GM23338 (cell line): ENCODE measurements around the gene GSG1. TPM values are rescaled to one million over a fixed set of nuclear protein-coding genes. Genes with fewer than 3 reads are reported as not detected.

ENCODE experiments used
- ATAC-seq: fragments of 200-7000 bp; cut with Tn5 transposase; 3 replicates; pipeline ENCODE4 v1.9.1; 2020
- DNase-seq: peaks from one replicate; pipeline ENCODE4 v3.0.0-alpha.2; 2015; ENCODE audit warnings: low spot score
- H2AFZ ChIP-seq: fragments of 200-600 bp; sonication (generic); 2 replicates; pipeline ENCODE4 v1.8.0; 2016; ENCODE audit warnings: antibody characterized with exemption, mild to moderate bottlenecking, moderate library complexity
- H3F3A ChIP-seq: fragments of 200-600 bp; sonication (generic); replicated peaks from 2 replicates; pipeline ENCODE4 v1.8.0; 2017; ENCODE audit warnings: antibody characterized with exemption, mixed run types, low read depth
- H3K27ac ChIP-seq: fragments of 200-600 bp; sonication (generic); 2 replicates; pipeline ENCODE4 v1.6.1; 2016; ENCODE audit warnings: low read depth
- H3K27me3 ChIP-seq: fragments of 200-600 bp; sonication (generic); 2 replicates; pipeline ENCODE4 v1.8.0; 2016; ENCODE audit warnings: mild to moderate bottlenecking, mixed run types, moderate library complexity; ENCODE audit not compliant: insufficient read depth
- H3K36me3 ChIP-seq: fragments of 200-600 bp; sonication (generic); 2 replicates; pipeline ENCODE4 v1.8.0; 2016; ENCODE audit warnings: mild to moderate bottlenecking; ENCODE audit not compliant: insufficient read depth
- H3K4me1 ChIP-seq: fragments of 200-600 bp; sonication (generic); 2 replicates; pipeline ENCODE4 v1.8.0; 2016; ENCODE audit warnings: mild to moderate bottlenecking, moderate library complexity; ENCODE audit not compliant: insufficient read depth
- H3K4me2 ChIP-seq: fragments of 200-600 bp; sonication (generic); 2 replicates; pipeline ENCODE4 v1.7.1; 2017; ENCODE audit warnings: mixed run types
- H3K4me3 ChIP-seq: fragments of 200-600 bp; sonication (generic); 2 replicates; pipeline ENCODE4 v1.6.1; 2016; ENCODE audit warnings: mixed run types
- H3K79me2 ChIP-seq: fragments of 200-600 bp; sonication (generic); replicated peaks from 2 replicates; pipeline ENCODE4 v1.8.0; 2017; ENCODE audit warnings: mild to moderate bottlenecking; ENCODE audit not compliant: insufficient read depth
- H3K9me2 ChIP-seq: fragments of 200-600 bp; sonication (generic); 2 replicates; pipeline ENCODE4 v1.8.0; 2017; ENCODE audit not compliant: insufficient read depth
- H4K20me1 ChIP-seq: fragments of 200-600 bp; sonication (generic); replicated peaks from 2 replicates; pipeline ENCODE4 v1.8.0; 2017; ENCODE audit warnings: mild to moderate bottlenecking; ENCODE audit not compliant: insufficient read depth
- H3K27ac Mint-ChIP-seq: 2 replicates; pipeline ENCODE4 v1.8.0; 2020; ENCODE audit warnings: inconsistent platforms, mild to moderate bottlenecking, moderate library complexity, mixed read lengths
- H3K27me3 Mint-ChIP-seq: 3 replicates; pipeline ENCODE4 v1.8.0; 2022; ENCODE audit warnings: low read depth, mild to moderate bottlenecking, moderate library complexity, mixed read lengths, inconsistent platforms; ENCODE audit not compliant: insufficient read depth, poor library complexity
- H3K36me3 Mint-ChIP-seq: 3 replicates; pipeline ENCODE4 v1.8.0; 2021; ENCODE audit warnings: low read depth, mild to moderate bottlenecking, inconsistent platforms, moderate library complexity, mixed read lengths
- H3K4me1 Mint-ChIP-seq: 3 replicates; pipeline ENCODE4 v1.8.0; 2020; ENCODE audit warnings: mild to moderate bottlenecking, inconsistent platforms, mixed read lengths
- H3K4me3 Mint-ChIP-seq: 3 replicates; pipeline ENCODE4 v1.8.0; 2021; ENCODE audit warnings: moderate library complexity, mild to moderate bottlenecking, inconsistent platforms, mixed read lengths
- H3K9me3 Mint-ChIP-seq: 3 replicates; pipeline ENCODE4 v1.8.0; 2020; ENCODE audit warnings: moderate library complexity, mild to moderate bottlenecking, inconsistent platforms, mixed read lengths
- CREB1 ChIP-seq: fragments of 250-450 bp; sonication (Bioruptor Pico); IDR thresholded peaks from 2 replicates; pipeline ENCODE4 v1.5.0; 2020; ENCODE audit warnings: low read depth, mild to moderate bottlenecking, moderate library complexity
- EZH2 ChIP-seq: fragments of 200-600 bp; sonication (generic); IDR thresholded peaks from one replicate; pipeline ENCODE4 v1.8.0; 2017; ENCODE audit warnings: antibody characterized with exemption, mild to moderate bottlenecking, low read depth; ENCODE audit not compliant: unreplicated experiment
- EZH2phosphoT487 ChIP-seq: fragments of 200-600 bp; sonication (generic); IDR thresholded peaks from one replicate; pipeline ENCODE4 v1.8.1; 2018; ENCODE audit warnings: antibody characterized with exemption; ENCODE audit not compliant: unreplicated experiment
- JUNB ChIP-seq: IDR thresholded peaks from one replicate; pipeline ENCODE4 v1.6.1; 2016; ENCODE audit warnings: antibody characterized with exemption; ENCODE audit not compliant: unreplicated experiment
- NANOG ChIP-seq: IDR thresholded peaks from 2 replicates; pipeline ENCODE4 v1.6.1; 2016; ENCODE audit warnings: antibody characterized with exemption, borderline replicate concordance
- POLR2AphosphoS5 ChIP-seq: IDR thresholded peaks from 2 replicates; pipeline ENCODE4 v1.6.1; 2016; ENCODE audit warnings: antibody characterized with exemption, low read depth
- STAT1 ChIP-seq: IDR thresholded peaks from one replicate; pipeline ENCODE4 v1.6.1; 2016; ENCODE audit warnings: antibody characterized with exemption; ENCODE audit not compliant: unreplicated experiment
- ZNF114 ChIP-seq: fragments of 250-450 bp; sonication (Bioruptor Pico); IDR thresholded peaks from 2 replicates; pipeline ENCODE4 v1.5.0; 2020; ENCODE audit warnings: mild to moderate bottlenecking, moderate library complexity
- ZNF331 ChIP-seq: fragments of 250-450 bp; sonication (Bioruptor Pico); IDR thresholded peaks from 2 replicates; pipeline ENCODE4 v1.5.0; 2020; ENCODE audit warnings: low read depth, mild to moderate bottlenecking, moderate library complexity
- ZNF462 ChIP-seq: fragments of 250-450 bp; sonication (Bioruptor Pico); IDR thresholded peaks from 2 replicates; pipeline ENCODE4 v1.5.0; 2020; ENCODE audit warnings: mild to moderate bottlenecking, moderate library complexity
- polyA plus RNA-seq: library from polyadenylated mRNA; unstranded; fragments of >200 nt; fragmentation: Nextera tagmentation; extraction: Ambion mirVana; gene quantifications from 2 replicates; pipeline ENCODE4 v1.2.1, GENCODE V29; 2016
- total RNA-seq: library from RNA; depleted of rRNA; stranded (reverse); fragments of >200 nt; shearing (Covaris generic); gene quantifications from 2 replicates; pipeline ENCODE4 v1.2.3, GENCODE V29; 2014
- TF ChIP-seq, protein P1 (sequence below): IDR thresholded peaks from one replicate; pipeline ENCODE4 v1.6.1; 2018; ENCODE audit warnings: antibody characterized with exemption; ENCODE audit not compliant: unreplicated experiment
- TF ChIP-seq, protein P2 (sequence below), 2 experiments: fragments of 200-600 bp in 1 of 2; sonication (generic) in 1 of 2; conservative IDR thresholded peaks; 2 replicates each; pipeline versions ENCODE4 v1.5.1 to v1.6.1; 2016 to 2017; ENCODE audit warnings: antibody characterized with exemption in 2 of 2, low read depth in 2 of 2, mild to moderate bottlenecking in 2 of 2, moderate library complexity in 1 of 2

The GSG1 gene
- total and polyA plus RNA-seq, 2 experiments from 2014 or later, result 0.17 to 0.63 TPM

DNA sequence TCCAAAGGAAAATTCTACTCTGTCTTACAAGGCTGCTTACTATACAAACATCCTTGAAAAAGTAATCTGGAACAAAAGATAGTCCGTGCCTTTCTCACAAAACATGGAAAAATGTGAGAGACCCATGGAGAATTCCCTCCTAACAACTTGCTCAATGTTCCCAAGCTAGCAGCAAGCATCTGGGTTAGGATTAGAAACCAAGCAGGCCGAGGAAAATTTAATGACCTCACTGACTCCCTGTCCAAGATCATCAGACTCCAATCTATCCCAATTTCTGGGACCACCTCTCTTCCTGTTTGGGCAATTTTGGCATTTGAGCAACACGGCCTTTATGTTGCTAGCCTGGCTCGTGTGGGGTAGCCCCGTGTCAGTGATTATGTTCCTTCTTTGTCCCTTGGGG lies 18.1 kb upstream of the GSG1 start (continued):
- no peak for TF ChIP-seq ZNF462 (CRISPR knock-in tag)
- no peak for TF ChIP-seq CREB1

DNA sequence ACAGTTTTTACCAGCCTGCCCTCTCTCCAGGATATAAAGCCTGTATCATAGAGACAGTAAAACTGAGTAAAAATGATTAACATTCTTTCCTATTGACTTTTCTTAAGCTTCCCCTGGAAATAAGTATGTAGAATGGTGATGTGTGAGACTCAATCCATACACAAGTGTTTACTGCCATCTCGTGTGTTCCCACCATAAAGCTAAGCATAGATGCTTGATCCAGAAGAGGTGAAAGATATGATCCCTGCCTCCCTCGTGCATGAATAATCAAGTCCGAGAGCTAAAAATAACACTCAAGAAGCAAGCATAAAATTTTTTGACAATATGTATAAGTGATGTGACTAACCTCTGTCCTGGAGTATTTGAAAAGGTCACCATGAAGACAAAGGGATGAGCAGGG lies 16.9 kb upstream of the GSG1 start:
- Histone ChIP-seq H3K27me3 (no peaks in the 10 kb centered on the region), H3K27ac (no peak overlapping the region), H3F3A (no peaks in the 10 kb centered on the region), H3K36me3 (no peaks in the 10 kb centered on the region), H4K20me1 (no peaks in the 10 kb centered on the region), H3K4me2 (no peak overlapping the region), H3K4me1 (peaks cover 21% of the 10 kb centered on the region), H3K4me3 (no peak overlapping the region), H3K9me2 (peaks cover 9% of the 10 kb centered on the region; the same call in 1 of the 2 replicates), H3K79me2 (no peaks in the 10 kb centered on the region), H2AFZ (no peak overlapping the region)
- peaks cover 21% of the 10 kb centered on the region for H3K4me1 Mint-ChIP-seq
- H3K4me3 Mint-ChIP-seq, result no peak overlapping the region
- H3K27ac Mint-ChIP-seq, result no peak overlapping the region
- no peaks in the 10 kb centered on the region for H3K36me3 Mint-ChIP-seq
- no peaks in the 10 kb centered on the region for H3K9me3 Mint-ChIP-seq
- DNase-seq, result no peak
- no peak for ATAC-seq
- peaks cover 2% of the 10 kb centered on the region for H3K27me3 Mint-ChIP-seq
- TF ChIP-seq NANOG (no peak), JUNB (no peak), STAT1 (no peak), EZH2 (no peak), ZNF331 (CRISPR knock-in tag) (no peak), POLR2AphosphoS5 (no peak), EZH2phosphoT487 (no peak), CREB1 (no peak), ZNF114 (CRISPR knock-in tag) (no peak)
- TF ChIP-seq, protein P1, sequence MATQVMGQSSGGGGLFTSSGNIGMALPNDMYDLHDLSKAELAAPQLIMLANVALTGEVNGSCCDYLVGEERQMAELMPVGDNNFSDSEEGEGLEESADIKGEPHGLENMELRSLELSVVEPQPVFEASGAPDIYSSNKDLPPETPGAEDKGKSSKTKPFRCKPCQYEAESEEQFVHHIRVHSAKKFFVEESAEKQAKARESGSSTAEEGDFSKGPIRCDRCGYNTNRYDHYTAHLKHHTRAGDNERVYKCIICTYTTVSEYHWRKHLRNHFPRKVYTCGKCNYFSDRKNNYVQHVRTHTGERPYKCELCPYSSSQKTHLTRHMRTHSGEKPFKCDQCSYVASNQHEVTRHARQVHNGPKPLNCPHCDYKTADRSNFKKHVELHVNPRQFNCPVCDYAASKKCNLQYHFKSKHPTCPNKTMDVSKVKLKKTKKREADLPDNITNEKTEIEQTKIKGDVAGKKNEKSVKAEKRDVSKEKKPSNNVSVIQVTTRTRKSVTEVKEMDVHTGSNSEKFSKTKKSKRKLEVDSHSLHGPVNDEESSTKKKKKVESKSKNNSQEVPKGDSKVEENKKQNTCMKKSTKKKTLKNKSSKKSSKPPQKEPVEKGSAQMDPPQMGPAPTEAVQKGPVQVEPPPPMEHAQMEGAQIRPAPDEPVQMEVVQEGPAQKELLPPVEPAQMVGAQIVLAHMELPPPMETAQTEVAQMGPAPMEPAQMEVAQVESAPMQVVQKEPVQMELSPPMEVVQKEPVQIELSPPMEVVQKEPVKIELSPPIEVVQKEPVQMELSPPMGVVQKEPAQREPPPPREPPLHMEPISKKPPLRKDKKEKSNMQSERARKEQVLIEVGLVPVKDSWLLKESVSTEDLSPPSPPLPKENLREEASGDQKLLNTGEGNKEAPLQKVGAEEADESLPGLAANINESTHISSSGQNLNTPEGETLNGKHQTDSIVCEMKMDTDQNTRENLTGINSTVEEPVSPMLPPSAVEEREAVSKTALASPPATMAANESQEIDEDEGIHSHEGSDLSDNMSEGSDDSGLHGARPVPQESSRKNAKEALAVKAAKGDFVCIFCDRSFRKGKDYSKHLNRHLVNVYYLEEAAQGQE, result no peak
- TF ChIP-seq, protein P2, sequence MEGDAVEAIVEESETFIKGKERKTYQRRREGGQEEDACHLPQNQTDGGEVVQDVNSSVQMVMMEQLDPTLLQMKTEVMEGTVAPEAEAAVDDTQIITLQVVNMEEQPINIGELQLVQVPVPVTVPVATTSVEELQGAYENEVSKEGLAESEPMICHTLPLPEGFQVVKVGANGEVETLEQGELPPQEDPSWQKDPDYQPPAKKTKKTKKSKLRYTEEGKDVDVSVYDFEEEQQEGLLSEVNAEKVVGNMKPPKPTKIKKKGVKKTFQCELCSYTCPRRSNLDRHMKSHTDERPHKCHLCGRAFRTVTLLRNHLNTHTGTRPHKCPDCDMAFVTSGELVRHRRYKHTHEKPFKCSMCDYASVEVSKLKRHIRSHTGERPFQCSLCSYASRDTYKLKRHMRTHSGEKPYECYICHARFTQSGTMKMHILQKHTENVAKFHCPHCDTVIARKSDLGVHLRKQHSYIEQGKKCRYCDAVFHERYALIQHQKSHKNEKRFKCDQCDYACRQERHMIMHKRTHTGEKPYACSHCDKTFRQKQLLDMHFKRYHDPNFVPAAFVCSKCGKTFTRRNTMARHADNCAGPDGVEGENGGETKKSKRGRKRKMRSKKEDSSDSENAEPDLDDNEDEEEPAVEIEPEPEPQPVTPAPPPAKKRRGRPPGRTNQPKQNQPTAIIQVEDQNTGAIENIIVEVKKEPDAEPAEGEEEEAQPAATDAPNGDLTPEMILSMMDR (conservative IDR thresholded peaks at IDR 0.05; ENCODE audit: low read depth in 2 of 2), result no peak
